ENCODE data around the gene SLC8A2. TPM values are rescaled to one million over a fixed set of nuclear protein-coding genes. Genes with fewer than 3 reads are reported as not detected.
A peak's percentile ranks its signal among the peaks of the same experiment; 100 is the strongest.

SLC8A2 gene
- total RNA-seq, 1 donor from 2014 or later, result 0.23 TPM

- H3K9me3 ChIP-seq, result no peaks in the 10 kb centered on the region
- H3K27ac ChIP-seq, result no peak overlapping the region
- intact Hi-C loops (cut with DNase I), result loop anchor here (10.0 kb wide), 1 partner anchor 113 kb away; no protein-coding TSS in a partner anchor
- H3K27me3 ChIP-seq, result peaks cover 11% of the 10 kb centered on the region
- ATAC-seq (no peak), DNase-seq (no peak)
- no peak overlapping the region for H3K4me3 ChIP-seq
- no peaks in the 10 kb centered on the region for H3K4me1 ChIP-seq
- TF ChIP-seq CTCF (IDR thresholded peaks at IDR 0.05), result no peak
- H3K36me3 ChIP-seq, result no peaks in the 10 kb centered on the region
Measured at GRCh38 chr19:47407417-47407774, 64.3 kb downstream of the SLC8A2 start.

GRCh38 chr19:47406711-47407416, 64.8 kb downstream of the SLC8A2 start:
- Histone ChIP-seq H3K27ac (no peak overlapping the region), H3K36me3 (no peaks in the 10 kb centered on the region), H3K4me1 (no peaks in the 10 kb centered on the region), H3K27me3 (peaks cover 11% of the 10 kb centered on the region), H3K4me3 (no peak overlapping the region), H3K9me3 (no peaks in the 10 kb centered on the region)
- intact Hi-C loops (cut with DNase I), result loop anchor here (10.0 kb wide), 1 partner anchor 112 kb away; no protein-coding TSS in a partner anchor
- DNase-seq (no peak), ATAC-seq (peak; percentile 58)
- TF ChIP-seq CTCF (IDR thresholded peaks at IDR 0.05), result no peak

- TF ChIP-seq CTCF (IDR thresholded peaks at IDR 0.05), result no peak
- ATAC-seq (no peak), DNase-seq (no peak)
- Histone ChIP-seq H3K4me3 (no peak overlapping the region), H3K9me3 (no peaks in the 10 kb centered on the region), H3K36me3 (no peaks in the 10 kb centered on the region), H3K27me3 (peaks cover 11% of the 10 kb centered on the region), H3K27ac (no peak overlapping the region), H3K4me1 (no peaks in the 10 kb centered on the region)
- intact Hi-C loops (cut with DNase I), result loop anchor here (10.0 kb wide), 1 partner anchor 111 kb away; no protein-coding TSS in a partner anchor
Measured at GRCh38 chr19:47405854-47406417, 65.8 kb downstream of the SLC8A2 start.

- intact Hi-C loops (cut with DNase I), result loop anchor here (10.0 kb wide), 1 partner anchor 110 kb away; no protein-coding TSS in a partner anchor
- Histone ChIP-seq H3K9me3 (no peaks in the 10 kb centered on the region), H3K36me3 (no peaks in the 10 kb centered on the region), H3K27me3 (peaks cover 11% of the 10 kb centered on the region), H3K4me3 (no peak overlapping the region), H3K27ac (no peak overlapping the region), H3K4me1 (no peaks in the 10 kb centered on the region)
- no peak for TF ChIP-seq CTCF (IDR thresholded peaks at IDR 0.05)
- DNase-seq (no peak), ATAC-seq (no peak)
Measured at GRCh38 chr19:47405197-47405550, 66.5 kb downstream of the SLC8A2 start.

- intact Hi-C loops (cut with DNase I), result loop anchor here (10.0 kb wide), 1 partner anchor 110 kb away; no protein-coding TSS in a partner anchor
- Histone ChIP-seq H3K36me3 (no peaks in the 10 kb centered on the region), H3K4me3 (no peak overlapping the region), H3K27ac (no peak overlapping the region), H3K9me3 (no peaks in the 10 kb centered on the region), H3K27me3 (peaks cover 11% of the 10 kb centered on the region), H3K4me1 (no peaks in the 10 kb centered on the region)
- TF ChIP-seq CTCF (IDR thresholded peaks at IDR 0.05), result no peak
- DNase-seq (no peak), ATAC-seq (no peak)
Measured at GRCh38 chr19:47404334-47405196, 67.1 kb downstream of the SLC8A2 start.

All from upper lobe of right lung (tissue), 1 donor.